Hematopoietic multipotent progenitor cell treated with erythropoietin and hydrocortisone succinate and interleukin-3 and kit ligand, for 6 days (in vitro differentiated cells): ENCODE measurements around the gene ZNF267.
"Not testable (repeated sequence)": the region's sequence is repeated elsewhere in the genome, so short reads cannot be mapped to it uniquely, and the experiment has no call there.

Source experiments
- DNase-seq: peaks from one replicate; pipeline ENCODE4 v3.0.0-alpha.2; 2015

Gene ZNF267

DNA sequence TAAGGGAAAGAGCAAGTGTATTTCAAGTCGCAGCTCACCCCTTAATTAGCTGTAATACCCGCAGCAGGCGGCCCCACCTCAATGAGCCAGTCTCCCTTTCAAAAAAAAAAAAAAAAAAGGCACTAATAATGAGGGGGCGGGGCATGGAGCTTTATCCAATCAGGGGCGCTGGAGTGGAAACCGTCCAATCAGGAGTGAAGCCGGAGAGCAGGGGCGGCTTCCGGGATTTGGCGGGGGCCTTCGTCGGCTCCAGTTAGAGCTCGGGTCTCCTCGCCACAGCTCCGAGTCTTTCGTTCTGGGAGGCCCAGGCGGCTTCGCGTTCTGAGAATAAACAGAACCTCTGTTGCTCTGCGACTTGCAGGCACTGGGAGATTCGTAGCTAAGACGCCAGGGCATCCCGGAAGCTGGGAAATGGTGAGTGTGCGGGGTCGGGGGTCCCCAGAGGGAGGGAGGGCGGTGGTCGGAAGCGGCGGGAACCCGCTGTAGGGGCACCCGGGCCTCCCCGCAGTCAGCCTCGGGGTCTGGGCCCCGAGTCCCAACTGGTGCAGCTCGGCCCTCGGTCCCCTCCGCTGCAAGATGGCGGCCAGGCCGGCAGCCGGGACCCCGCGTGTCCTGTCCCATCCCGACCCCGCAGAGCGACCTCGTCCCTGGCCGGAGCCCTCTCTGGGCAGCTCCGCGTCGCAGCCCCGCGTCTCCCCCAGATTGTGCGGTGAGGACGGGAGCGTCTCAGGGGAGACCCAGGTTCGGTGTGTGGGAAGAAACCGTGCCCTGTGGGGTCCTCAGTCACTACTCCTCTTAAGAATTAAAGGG is at the start of gene ZNF267:
ZNF267 (plus strand) TSS at position 252 of the 810 bp plus-strand sequence; CDS start at position 412, 160 bp downstream.
- DNase-seq, result peak; percentile 99

DNA sequence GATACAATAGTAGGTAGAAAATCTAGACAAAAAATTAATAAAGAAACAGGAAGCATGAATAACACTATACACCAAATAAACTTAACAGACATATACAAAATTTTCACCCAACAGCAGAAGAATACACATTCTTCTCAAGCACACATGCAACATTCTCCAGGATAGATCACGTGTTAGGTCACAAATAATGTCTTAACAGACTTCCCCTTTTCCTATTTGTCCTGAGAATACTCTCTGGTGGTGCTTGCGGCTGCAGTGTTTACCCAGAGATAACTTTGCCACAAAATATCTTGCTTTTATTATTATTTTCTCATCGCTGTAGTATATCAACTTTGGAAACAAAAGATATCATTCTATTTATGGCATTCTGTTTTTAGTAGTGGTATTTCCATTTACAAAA is 40.6 kb upstream of the ZNF267 start:
- no peak for DNase-seq

GRCh38 chr16:31836396-31836795 is 37.2 kb upstream of the ZNF267 start:
- DNase-seq, result not testable (repeated sequence)

GRCh38 chr16:31842864-31843263 is 30.7 kb upstream of the ZNF267 start:
- DNase-seq, result no peak

- DNase-seq, result not testable (repeated sequence)
Observed at GRCh38 chr16:31848572-31848971, 25.0 kb upstream of the ZNF267 start.

DNA sequence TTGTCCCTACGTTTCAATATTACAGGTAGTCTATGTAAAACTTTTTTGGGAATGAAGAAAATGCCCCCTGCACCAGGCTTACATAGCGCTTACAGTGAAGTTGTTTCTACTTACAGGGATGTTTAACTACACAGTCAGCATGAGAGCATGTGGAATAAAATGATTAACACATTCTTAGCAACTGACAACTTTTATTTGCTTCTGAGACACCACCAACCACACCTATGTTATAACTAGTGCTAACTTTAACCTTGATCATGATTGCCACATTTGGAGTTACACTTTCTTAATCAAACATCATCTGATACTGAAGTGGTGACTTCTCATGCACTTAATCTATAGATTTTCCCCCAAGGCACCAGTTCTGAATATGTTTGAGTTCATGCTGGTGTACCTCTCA is 20.3 kb upstream of the ZNF267 start:
- DNase-seq, result no peak

- DNase-seq, result no peak
Observed at GRCh38 chr16:31860508-31860907, 13.1 kb upstream of the ZNF267 start.

DNA sequence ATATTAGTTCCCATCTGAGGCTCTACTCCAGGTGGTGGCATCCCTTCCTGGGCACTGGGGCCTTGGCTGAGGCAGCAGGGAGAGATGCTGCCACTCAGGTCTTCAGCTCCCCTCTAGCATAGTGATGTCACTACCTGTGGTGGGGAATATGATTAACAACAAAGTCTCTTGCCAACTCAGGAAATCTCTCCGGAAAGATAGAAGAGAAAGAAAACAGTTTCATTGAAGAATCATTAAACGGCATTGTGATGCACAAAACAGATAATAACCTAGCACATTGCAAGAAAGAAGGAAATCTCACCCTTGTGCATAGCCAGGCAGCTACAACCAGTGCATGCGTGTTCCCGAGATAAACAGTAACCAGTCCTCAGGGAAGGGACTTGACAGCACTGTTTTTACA is 12.2 kb upstream of the ZNF267 start:
- no peak for DNase-seq

DNA sequence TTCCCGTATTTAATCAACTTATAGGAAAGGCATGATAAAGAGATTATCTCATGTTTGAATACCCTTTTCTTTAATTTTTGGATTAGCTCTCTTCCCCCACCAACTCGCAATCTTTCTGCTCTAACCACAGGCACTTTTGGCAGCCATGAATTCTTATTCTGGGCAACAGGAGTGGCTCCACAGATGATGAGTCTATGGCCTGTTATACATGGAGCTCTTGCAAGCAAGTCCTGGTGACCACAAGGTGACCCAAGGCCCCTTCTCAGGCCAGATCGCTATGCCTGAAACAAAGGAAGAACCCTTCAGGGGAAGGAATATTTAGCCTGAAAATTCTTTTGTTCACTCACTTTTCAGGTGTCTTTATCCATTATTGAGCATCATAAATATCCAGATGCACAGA is 10.8 kb upstream of the ZNF267 start:
- no peak for DNase-seq

DNA sequence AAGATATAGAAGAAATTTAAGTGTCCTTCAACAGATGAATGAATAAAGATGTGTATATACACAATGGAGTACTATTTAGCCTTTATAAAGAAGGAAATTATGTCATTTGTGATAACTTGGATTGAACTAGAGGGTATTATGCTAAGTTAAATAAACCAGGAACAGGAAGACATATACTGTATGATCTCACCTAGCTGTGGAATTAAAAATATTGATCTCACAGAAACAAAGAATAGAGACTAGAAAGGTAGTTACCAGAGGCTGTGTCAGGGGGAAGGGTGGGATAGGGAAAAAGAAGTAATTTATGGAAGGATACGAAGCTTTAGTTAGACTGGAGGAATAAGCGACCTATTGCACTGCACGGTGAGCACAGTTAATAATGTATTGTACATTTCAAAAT is 5.4 kb upstream of the ZNF267 start:
- DNase-seq, result no peak

DNA sequence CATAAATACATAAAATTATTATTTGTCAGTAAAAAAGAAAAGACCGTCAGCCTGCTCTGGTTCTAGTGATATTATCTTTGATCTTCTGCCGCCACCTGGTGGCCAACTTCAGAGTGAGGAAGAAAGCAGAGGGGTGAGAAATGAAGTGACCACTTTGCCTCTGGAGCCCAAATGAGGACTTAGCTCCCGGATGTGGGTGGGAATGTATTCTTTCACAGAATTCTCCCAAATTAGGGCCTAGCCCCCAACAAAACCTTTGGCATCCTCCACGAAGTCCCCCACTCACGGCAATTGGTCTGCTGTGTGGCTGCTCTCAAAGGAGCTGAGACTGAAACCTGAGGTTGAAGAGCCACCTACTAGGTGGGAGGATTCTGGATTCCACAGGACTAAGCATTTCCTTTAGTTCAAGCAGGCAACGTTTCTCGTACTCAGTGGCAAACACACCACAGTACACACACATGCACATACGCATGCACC is 4.9 kb upstream of the ZNF267 start:
- DNase-seq, result peak; percentile 92

DNA sequence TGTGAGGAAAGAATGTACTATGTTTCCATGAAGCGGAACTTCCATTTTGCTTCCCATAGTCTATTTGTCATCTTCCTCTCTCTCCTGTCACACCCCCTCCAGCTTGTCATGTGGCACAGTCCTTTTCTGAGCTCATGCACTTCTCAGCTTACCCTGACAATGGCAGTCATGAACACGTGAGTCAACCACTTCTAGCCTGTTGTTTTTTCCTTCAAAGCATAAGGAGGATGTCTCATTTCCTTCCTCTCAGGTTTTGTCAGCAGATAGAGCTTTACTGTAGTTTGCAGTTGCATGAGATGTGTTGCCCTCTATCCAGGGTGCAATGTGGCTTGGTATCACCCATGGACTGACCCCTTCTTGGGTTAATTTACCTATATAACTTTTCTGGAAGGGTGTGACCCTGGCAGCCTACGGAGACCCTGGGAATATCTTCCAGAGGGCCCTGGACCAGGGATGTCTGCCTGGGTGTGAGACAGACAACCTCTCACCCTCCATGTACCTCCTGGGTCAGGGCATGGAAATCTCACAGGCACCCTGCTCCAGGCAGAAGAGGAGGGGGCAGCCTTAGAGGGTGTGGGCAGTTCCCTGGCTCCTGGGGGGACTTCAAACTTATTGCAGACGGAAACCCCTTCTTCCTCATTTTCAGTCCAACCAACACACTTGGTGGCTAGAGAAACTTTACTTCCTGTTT is 4.0 kb upstream of the ZNF267 start:
- peak; percentile 66 for DNase-seq

GRCh38 chr16:31870809-31871208 is 2.8 kb upstream of the ZNF267 start:
- DNase-seq, result no peak

DNA sequence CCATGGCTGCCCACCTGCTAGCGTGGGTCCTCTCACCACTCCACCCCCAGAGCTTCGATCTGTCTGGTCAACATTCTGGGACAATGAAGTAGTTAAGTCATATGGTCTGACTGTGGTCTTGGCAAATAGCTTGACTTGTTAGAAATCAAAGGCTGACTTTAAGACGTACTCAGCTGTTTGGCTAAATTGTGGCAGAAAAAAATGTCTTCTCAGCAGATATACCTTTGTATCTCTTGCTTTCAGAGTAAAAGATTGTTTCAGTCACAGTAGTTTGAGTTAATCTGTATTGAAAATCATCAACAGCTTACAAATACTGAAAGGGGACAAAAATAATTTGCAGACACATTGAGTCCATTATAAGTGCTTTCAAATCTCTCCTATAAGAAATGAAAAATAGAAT is 2.1 kb upstream of the ZNF267 start:
- no peak for DNase-seq

DNA sequence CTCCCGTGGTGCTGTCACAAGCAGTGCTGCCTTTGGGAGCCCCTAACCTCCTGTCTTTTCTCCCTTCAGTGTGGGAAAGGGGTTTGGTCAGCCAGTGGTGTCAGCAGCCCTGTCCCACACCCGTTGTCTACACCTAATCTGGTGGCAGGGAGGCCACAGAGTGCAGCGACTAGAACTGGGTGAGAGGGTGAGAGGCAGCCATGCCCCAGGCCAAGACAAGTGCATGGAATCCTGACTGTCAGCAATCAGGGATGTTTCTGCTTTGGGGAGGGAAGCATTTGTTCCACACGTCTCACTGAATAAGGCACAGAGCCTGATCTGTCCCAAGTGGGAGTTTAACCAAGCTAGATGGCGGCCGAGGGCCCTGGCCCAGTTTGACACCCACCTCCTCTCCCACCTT is 1.4 kb upstream of the ZNF267 start:
- DNase-seq, result no peak

- peak; percentile 73 for DNase-seq
Observed at GRCh38 chr16:31874366-31875111, 932 bp downstream of the ZNF267 start.

- no peak for DNase-seq
Observed at GRCh38 chr16:31875112-31875803, 1.7 kb downstream of the ZNF267 start.

GRCh38 chr16:31875928-31876547 is 2.4 kb downstream of the ZNF267 start:
- no peak for DNase-seq

DNA sequence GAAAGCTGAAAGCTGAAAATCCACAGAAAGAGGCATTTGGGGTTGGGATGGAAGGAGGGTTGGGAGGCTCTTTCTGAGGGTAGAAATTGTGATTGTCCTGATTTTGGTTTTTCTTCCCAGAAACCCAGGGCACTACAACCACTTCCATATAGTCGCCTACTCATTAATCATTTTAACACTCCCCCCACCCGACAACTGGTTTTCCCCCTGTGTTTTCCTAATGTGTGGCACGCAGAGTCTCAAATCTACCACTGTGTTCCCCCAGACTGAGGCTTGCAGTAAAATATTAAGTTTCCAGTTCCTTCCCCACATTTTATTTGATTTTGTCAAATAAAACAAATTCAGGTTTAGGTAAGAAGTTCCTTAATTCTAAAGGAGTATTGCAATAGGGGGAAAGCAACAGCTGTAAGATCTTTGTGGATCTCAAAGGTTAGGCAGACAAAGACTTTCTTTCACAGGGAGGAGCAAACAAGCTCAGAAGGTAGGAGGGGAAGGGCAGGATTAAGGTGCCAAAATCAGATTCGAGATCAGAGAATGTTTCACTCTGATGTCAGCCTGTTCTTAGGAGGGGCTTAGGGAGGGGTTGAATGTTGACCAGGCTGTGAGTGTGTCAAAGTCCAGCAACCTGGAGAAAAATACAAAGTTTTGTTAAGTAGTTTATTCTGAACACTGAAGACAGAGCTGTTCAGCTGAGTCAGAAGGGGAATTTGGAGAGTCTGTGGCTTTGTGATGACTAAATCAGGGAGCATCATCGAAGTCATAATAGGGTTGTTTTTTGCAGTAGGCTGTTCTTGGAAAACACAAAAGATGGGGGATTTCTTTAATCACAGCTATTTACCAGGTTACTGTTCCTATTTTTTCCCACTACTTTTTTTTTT is 3.6 kb downstream of the ZNF267 start:
- no peak for DNase-seq

- DNase-seq, result no peak
Observed at GRCh38 chr16:31877876-31878642, 4.5 kb downstream of the ZNF267 start.

DNA sequence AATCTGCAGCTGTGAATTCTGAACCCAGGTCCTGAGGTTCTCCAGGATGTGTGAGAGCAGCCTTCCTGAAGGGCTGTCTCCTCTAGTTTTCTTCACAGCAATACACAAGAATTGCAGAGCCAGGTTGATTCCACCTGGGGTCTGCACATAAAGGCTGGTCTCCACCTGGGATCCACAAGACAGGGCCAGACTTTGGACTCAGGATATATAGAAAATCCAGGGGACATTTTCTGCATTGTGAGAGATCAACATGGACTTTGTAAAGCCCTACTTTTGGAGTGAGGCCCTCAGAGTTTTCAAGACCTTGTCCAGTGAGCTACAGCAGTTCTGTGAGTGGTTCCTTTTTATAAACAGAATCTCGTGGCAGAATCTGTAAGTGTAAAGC is 6.3 kb downstream of the ZNF267 start:
- DNase-seq, result no peak
